ENCODE data around the gene EGFLAM. TPM values are rescaled to one million over a fixed set of nuclear protein-coding genes. Genes with fewer than 3 reads are reported as not detected.
A peak's percentile ranks its signal among the peaks of the same experiment; 100 is the strongest.

EGFLAM gene
- total RNA-seq, 1 donor, result 11.2 TPM

DNA sequence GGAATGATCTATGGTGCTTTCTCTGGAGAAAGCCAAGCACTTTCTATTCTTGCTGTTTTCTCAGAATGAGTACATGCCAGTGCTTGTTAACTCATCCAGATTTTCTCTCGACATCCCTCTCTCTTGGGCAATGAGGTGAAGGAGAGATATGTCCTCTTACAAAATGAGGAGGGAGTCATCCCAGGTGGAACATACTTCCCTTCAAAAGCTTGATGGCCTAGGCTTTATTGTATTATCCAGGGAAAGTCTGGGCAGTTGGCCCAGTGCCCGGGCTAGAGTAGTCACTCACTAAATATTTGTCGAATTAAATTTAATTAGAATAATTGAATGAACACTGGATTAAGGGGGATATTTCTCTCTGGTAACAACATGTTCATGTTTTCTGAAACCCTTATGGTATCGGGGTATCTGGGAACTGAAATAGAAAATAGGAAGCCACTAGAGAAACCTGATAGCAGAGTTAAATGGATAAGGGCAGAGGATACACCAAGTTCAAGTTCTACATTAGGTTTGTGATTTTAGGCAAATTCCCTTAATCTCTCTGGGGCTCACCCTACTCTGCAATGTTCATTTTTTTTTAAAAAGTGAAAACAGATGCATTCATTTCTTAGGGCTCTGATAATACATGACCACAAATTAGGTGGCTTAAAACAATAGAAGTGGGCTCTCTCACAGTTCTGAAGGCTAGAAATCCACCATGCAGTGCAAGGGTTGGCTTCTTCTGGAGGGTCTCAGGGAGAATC, 198.5 kb downstream of the EGFLAM start:
- peak; percentile 79 for DNase-seq (ENCODE audit: insufficient read length, low spot score, missing footprints)

DNA sequence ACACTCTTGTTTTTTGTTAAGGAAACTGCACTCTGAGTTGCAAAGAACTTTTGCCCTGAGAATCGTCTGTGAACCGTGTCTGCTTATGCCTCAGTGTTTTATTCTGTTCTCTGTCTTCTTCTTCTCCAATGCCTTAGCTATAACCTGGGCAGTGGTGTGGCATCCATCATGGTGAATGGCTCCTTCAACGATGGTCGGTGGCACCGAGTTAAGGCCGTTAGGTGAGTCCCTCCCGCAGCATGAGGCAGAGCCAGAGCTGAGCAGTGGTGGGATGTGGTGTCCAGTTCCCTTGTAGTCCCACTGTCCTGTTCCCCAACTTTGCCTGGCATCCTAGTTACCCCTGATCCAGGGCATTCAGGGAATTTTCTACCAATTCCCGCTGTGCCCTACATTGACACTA, 199.8 kb downstream of the EGFLAM start:
- H3K27ac ChIP-seq (ENCODE audit: low read depth, low read length), result no peak overlapping the region
- H3K4me3 ChIP-seq (ENCODE audit: insufficient read depth, low read length), result no peak overlapping the region
- H3K4me2 ChIP-seq (ENCODE audit: insufficient read depth, low read length), result no peak overlapping the region
- peaks cover 24% of the 10 kb centered on the region for H3K36me3 ChIP-seq (ENCODE audit: insufficient read depth, low read length)
- no peaks in the 10 kb centered on the region for H3K9me3 ChIP-seq (ENCODE audit: low read depth, low read length)
- H3K79me2 ChIP-seq (ENCODE audit: insufficient read depth, low read length), result no peaks in the 10 kb centered on the region
- H3K4me1 ChIP-seq (ENCODE audit: insufficient read depth, low read length), result peaks cover 8% of the 10 kb centered on the region
- no peaks in the 10 kb centered on the region for H4K20me1 ChIP-seq (ENCODE audit: insufficient read depth, low read length)
- TF ChIP-seq, protein P1, sequence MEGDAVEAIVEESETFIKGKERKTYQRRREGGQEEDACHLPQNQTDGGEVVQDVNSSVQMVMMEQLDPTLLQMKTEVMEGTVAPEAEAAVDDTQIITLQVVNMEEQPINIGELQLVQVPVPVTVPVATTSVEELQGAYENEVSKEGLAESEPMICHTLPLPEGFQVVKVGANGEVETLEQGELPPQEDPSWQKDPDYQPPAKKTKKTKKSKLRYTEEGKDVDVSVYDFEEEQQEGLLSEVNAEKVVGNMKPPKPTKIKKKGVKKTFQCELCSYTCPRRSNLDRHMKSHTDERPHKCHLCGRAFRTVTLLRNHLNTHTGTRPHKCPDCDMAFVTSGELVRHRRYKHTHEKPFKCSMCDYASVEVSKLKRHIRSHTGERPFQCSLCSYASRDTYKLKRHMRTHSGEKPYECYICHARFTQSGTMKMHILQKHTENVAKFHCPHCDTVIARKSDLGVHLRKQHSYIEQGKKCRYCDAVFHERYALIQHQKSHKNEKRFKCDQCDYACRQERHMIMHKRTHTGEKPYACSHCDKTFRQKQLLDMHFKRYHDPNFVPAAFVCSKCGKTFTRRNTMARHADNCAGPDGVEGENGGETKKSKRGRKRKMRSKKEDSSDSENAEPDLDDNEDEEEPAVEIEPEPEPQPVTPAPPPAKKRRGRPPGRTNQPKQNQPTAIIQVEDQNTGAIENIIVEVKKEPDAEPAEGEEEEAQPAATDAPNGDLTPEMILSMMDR (IDR thresholded peaks at IDR 0.05; ENCODE audit: extremely low read depth, low read depth, low read length), result no peak
- no peaks in the 10 kb centered on the region for H3K27me3 ChIP-seq (ENCODE audit: insufficient read depth, low read length)
- DNase-seq (ENCODE audit: insufficient read length, low spot score, missing footprints), result no peak
- no peak overlapping the region for H2AFZ ChIP-seq (ENCODE audit: low read length)

More for the DNA sequence above, 198.5 kb downstream of the EGFLAM start:
- Histone ChIP-seq H4K20me1 (ENCODE audit: insufficient read depth, low read length) (no peaks in the 10 kb centered on the region), H3K27me3 (ENCODE audit: insufficient read depth, low read length) (no peaks in the 10 kb centered on the region), H3K4me3 (ENCODE audit: insufficient read depth, low read length) (no peak overlapping the region), H3K9me3 (ENCODE audit: low read depth, low read length) (no peaks in the 10 kb centered on the region), H3K79me2 (ENCODE audit: insufficient read depth, low read length) (no peaks in the 10 kb centered on the region), H2AFZ (ENCODE audit: low read length) (no peak overlapping the region), H3K4me2 (ENCODE audit: insufficient read depth, low read length) (no peak overlapping the region), H3K36me3 (ENCODE audit: insufficient read depth, low read length) (peaks cover 33% of the 10 kb centered on the region), H3K4me1 (ENCODE audit: insufficient read depth, low read length) (no peaks in the 10 kb centered on the region), H3K27ac (ENCODE audit: low read depth, low read length) (no peak overlapping the region)
- TF ChIP-seq, protein P1 (IDR thresholded peaks at IDR 0.05; ENCODE audit: extremely low read depth, low read depth, low read length), result no peak

DNA sequence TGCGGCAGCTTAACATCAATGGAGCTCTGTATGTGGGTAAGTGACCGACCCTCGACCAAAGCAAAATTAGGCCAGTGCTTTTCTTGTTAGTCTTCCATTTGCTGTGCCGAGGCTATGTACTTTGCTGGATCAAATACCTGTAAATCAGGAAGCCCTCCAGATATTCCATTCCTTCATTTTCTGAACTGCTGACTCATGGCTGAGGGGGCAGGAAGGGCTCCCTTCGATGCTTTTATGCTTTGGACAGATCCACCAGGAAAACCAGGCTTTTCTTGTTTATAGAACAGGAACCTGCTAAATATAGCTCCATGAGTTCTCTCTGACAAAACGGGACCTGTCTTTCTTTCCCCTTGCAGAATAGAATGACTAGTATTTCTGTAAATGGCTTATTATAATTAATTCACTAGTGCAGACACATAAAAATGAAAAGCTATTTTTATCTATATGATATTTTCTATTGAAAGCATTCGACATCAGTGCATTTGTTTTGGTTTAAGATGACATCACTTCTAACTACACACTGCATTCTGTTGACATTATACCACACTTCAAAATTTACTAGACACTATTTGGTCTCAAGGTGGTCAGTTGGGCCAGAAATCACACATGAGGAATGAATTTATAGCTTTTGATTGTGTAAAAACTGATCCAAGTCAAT, 204.7 kb downstream of the EGFLAM start:
- no peaks in the 10 kb centered on the region for H4K20me1 ChIP-seq (ENCODE audit: insufficient read depth, low read length)
- peak overlapping the region; percentile 62 for H3K4me2 ChIP-seq (ENCODE audit: insufficient read depth, low read length)
- DNase-seq (ENCODE audit: insufficient read length, low spot score, missing footprints), result peak; percentile 84
- no peak overlapping the region for H3K4me3 ChIP-seq (ENCODE audit: insufficient read depth, low read length)
- no peaks in the 10 kb centered on the region for H3K79me2 ChIP-seq (ENCODE audit: insufficient read depth, low read length)
- H3K36me3 ChIP-seq (ENCODE audit: insufficient read depth, low read length), result no peaks in the 10 kb centered on the region
- H3K27me3 ChIP-seq (ENCODE audit: insufficient read depth, low read length), result no peaks in the 10 kb centered on the region
- no peaks in the 10 kb centered on the region for H3K9me3 ChIP-seq (ENCODE audit: low read depth, low read length)
- H2AFZ ChIP-seq (ENCODE audit: low read length), result no peak overlapping the region
- peak overlapping the region; percentile 82 for H3K27ac ChIP-seq (ENCODE audit: low read depth, low read length)
- H3K4me1 ChIP-seq (ENCODE audit: insufficient read depth, low read length), result peaks cover 56% of the 10 kb centered on the region
- TF ChIP-seq, protein P1 (IDR thresholded peaks at IDR 0.05; ENCODE audit: extremely low read depth, low read depth, low read length), result no peak
